ENCODE results near the gene COCH. TPM values are rescaled to one million over a fixed set of nuclear protein-coding genes. Genes with fewer than 3 reads are reported as not detected.
A peak's percentile ranks its signal among the peaks of the same experiment; 100 is the strongest.

COCH gene
- total RNA-seq: 0.60 TPM
- long read RNA-seq, partial matches to known transcripts: 0 of 12 reads
- long read RNA-seq, other reads (novel, unspliced or antisense): 11 of 12 reads

- Histone ChIP-seq H3K36me3 (no peaks in the 10 kb centered on the region), H3K4me3 (peak within 1 kb of the TSS; percentile 76), H3K27me3 (ENCODE audit: low read depth) (peaks cover 88% of the 10 kb centered on the region), H3K9me3 (replicated peaks) (no peaks in the 10 kb centered on the region), H3K27ac (replicated peaks) (no peak within 1 kb of the TSS), H3K4me1 (peaks cover 19% of the 10 kb centered on the region)
- DNase-seq: peak; percentile 31
- peak; percentile 59 for TF ChIP-seq CTCF (IDR thresholded peaks at IDR 0.05; ENCODE audit: borderline replicate concordance)
- intact Hi-C loops (cut with micrococcal nuclease): no loop called here
Observed at GRCh38 chr14:30874120-30874998, at the start of gene COCH. Gene COCH (plus strand): TSS chr14:30874559. CDS start chr14:30874939, 380 bp downstream.

- no peak for DNase-seq
- no peaks in the 10 kb centered on the region for H3K4me1 ChIP-seq
- peaks cover 5% of the 10 kb centered on the region for H3K27me3 ChIP-seq (ENCODE audit: low read depth)
- intact Hi-C loops (cut with micrococcal nuclease): no loop called here
- H3K36me3 ChIP-seq: no peaks in the 10 kb centered on the region
- peaks cover 33% of the 10 kb centered on the region for H3K9me3 ChIP-seq (replicated peaks)
- H3K4me3 ChIP-seq: no peak overlapping the region
- no peak overlapping the region for H3K27ac ChIP-seq (replicated peaks)
- TF ChIP-seq CTCF (IDR thresholded peaks at IDR 0.05; ENCODE audit: borderline replicate concordance): no peak
Observed at GRCh38 chr14:30826070-30826469, 48.3 kb upstream of the COCH start.

- no peak for DNase-seq
- intact Hi-C loops (cut with micrococcal nuclease): no loop called here
Observed at GRCh38 chr14:30829853-30830252, 44.5 kb upstream of the COCH start.

GRCh38 chr14:30834353-30834752, 40.0 kb upstream of the COCH start:
- H3K4me3 ChIP-seq: no peak overlapping the region
- intact Hi-C loops (cut with micrococcal nuclease): no loop called here
- H3K27me3 ChIP-seq (ENCODE audit: low read depth): no peaks in the 10 kb centered on the region

More at GRCh38 chr14:30829853-30830252, 44.5 kb upstream of the COCH start:
- TF ChIP-seq CTCF (IDR thresholded peaks at IDR 0.05; ENCODE audit: borderline replicate concordance): no peak
- H3K4me1 ChIP-seq: no peaks in the 10 kb centered on the region
- no peaks in the 10 kb centered on the region for H3K27me3 ChIP-seq (ENCODE audit: low read depth)
- peaks cover 35% of the 10 kb centered on the region for H3K9me3 ChIP-seq (replicated peaks)
- H3K4me3 ChIP-seq: no peak overlapping the region
- no peak overlapping the region for H3K27ac ChIP-seq (replicated peaks)
- H3K36me3 ChIP-seq: no peaks in the 10 kb centered on the region

GRCh38 chr14:30838351-30838750, 36.0 kb upstream of the COCH start:
- intact Hi-C loops (cut with micrococcal nuclease): no loop called here
- no peak for TF ChIP-seq CTCF (IDR thresholded peaks at IDR 0.05; ENCODE audit: borderline replicate concordance)
- DNase-seq: no peak

More at GRCh38 chr14:30834353-30834752, 40.0 kb upstream of the COCH start:
- DNase-seq: no peak
- Histone ChIP-seq H3K9me3 (replicated peaks) (peaks cover 6% of the 10 kb centered on the region), H3K4me1 (no peaks in the 10 kb centered on the region), H3K27ac (replicated peaks) (no peak overlapping the region), H3K36me3 (no peaks in the 10 kb centered on the region)
- no peak for TF ChIP-seq CTCF (IDR thresholded peaks at IDR 0.05; ENCODE audit: borderline replicate concordance)

More at GRCh38 chr14:30838351-30838750, 36.0 kb upstream of the COCH start:
- no peak overlapping the region for H3K27ac ChIP-seq (replicated peaks)
- no peak overlapping the region for H3K4me3 ChIP-seq
- H3K27me3 ChIP-seq (ENCODE audit: low read depth): no peaks in the 10 kb centered on the region
- H3K36me3 ChIP-seq: no peaks in the 10 kb centered on the region
- H3K4me1 ChIP-seq: no peaks in the 10 kb centered on the region
- peaks cover 6% of the 10 kb centered on the region for H3K9me3 ChIP-seq (replicated peaks)
